Gastroesophageal sphincter (tissue), 4 donors: ENCODE results near the gene MTUS2. TPM values are rescaled to one million over a fixed set of nuclear protein-coding genes. Genes with fewer than 3 reads are reported as not detected.
"Not testable (repeated sequence)": the region's sequence is repeated elsewhere in the genome, so short reads cannot be mapped to it uniquely, and the experiment has no call there.

ENCODE experiments used
- ATAC-seq: fragments of 150-250 bp; one replicate; pipeline ENCODE4 v1.9.1; 2016; ENCODE audit warnings: mild to moderate bottlenecking, moderate library complexity
- H3K27ac ChIP-seq, 4 donors: fragments of 200-600 bp; sonication (generic) in 3 of 4; 1 replicate in 3 of 4; 2 replicates in 1 of 4; pipeline ENCODE4 v1.5.1; 2016 to 2019
- H3K27me3 ChIP-seq: fragments of 200-600 bp; sonication (generic); one replicate; pipeline ENCODE4 v1.5.1; 2019
- H3K36me3 ChIP-seq, 2 donors: fragments of 200-600 bp; sonication (generic); one replicate each; pipeline ENCODE4 v1.5.1; 2019; ENCODE audit warnings: control low read depth in 1 of 2
- H3K4me1 ChIP-seq, 3 donors: fragments of 200-600 bp; sonication (generic); 1 replicate in 2 of 3; 2 replicates in 1 of 3; pipeline ENCODE4 v1.5.1; 2016 to 2019; ENCODE audit warnings: control low read depth in 2 of 3
- H3K4me3 ChIP-seq, 2 donors: fragments of 200-600 bp; sonication (generic); one replicate each; pipeline ENCODE4 v1.5.1; 2019; ENCODE audit warnings: mild to moderate bottlenecking in 1 of 2, moderate library complexity in 1 of 2
- H3K9me3 ChIP-seq, 3 donors: fragments of 200-600 bp; sonication (generic); one replicate each; pipeline ENCODE4 v1.5.1; 2017 to 2019; ENCODE audit warnings: control low read depth in 2 of 3
- EP300 ChIP-seq: sonication (generic); formaldehyde crosslinking; IDR thresholded peaks from one replicate; pipeline ENCODE4 v1.6.1; 2017; ENCODE audit warnings: antibody characterized with exemption, mild to moderate bottlenecking
- POLR2A ChIP-seq, 2 donors: fragments of 450-650 bp; IDR thresholded peaks; one replicate each; pipeline ENCODE4 v1.6.1; 2017; ENCODE audit warnings: antibody characterized with exemption in 2 of 2, mild to moderate bottlenecking in 2 of 2, moderate library complexity in 1 of 2
- POLR2AphosphoS5 ChIP-seq: sonication (generic); formaldehyde crosslinking; IDR thresholded peaks from one replicate; pipeline ENCODE4 v1.6.1; 2017; ENCODE audit warnings: antibody characterized with exemption
- WGBS, 2 donors: methylation state at CpG; one replicate each; pipeline ENCODE4 v1.1.5; 2018; ENCODE audit warnings: low coverage in 1 of 2; 5-methylcytosine and 5-hydroxymethylcytosine counted together
- total RNA-seq, 4 donors: library from RNA; depleted of rRNA; stranded (reverse); fragments of >200 nt; gene quantifications; one replicate each; pipeline ENCODE4 v1.1.0, GENCODE V29; 2016
- TF ChIP-seq, protein P1 (sequence below), 4 experiments: fragments of 200-600 bp in 2 of 4; fragments of 450-650 bp in 2 of 4; sonication (generic) in 1 of 4; IDR thresholded peaks; one replicate each; pipeline ENCODE4 v1.5.1; 2017 to 2019; ENCODE audit warnings: antibody characterized with exemption in 4 of 4, mild to moderate bottlenecking in 2 of 4, moderate library complexity in 2 of 4

MTUS2 gene
- total RNA-seq, 4 donors from 2014 or later = 0.67 to 36.7 (median 18.4) TPM

DNA sequence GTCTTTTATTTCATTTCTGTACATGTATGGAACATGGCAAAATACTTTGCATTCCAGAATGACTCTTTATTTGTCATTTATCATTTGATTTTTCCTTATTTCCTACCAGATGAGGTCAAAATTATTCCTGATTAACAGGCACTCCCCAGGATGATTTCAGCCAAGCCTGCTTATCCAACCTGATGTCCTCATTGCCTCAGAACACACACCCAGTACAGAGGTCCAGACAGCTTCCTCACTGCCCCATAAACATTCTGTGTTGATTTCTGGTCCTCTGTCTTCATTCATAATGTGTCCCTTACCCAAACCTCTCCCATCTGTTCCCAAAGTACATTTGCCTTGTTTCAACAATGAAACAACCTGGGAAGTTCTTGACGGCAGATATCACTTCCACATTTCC, 367.4 kb downstream of the MTUS2 start:
- TF ChIP-seq, protein P1, sequence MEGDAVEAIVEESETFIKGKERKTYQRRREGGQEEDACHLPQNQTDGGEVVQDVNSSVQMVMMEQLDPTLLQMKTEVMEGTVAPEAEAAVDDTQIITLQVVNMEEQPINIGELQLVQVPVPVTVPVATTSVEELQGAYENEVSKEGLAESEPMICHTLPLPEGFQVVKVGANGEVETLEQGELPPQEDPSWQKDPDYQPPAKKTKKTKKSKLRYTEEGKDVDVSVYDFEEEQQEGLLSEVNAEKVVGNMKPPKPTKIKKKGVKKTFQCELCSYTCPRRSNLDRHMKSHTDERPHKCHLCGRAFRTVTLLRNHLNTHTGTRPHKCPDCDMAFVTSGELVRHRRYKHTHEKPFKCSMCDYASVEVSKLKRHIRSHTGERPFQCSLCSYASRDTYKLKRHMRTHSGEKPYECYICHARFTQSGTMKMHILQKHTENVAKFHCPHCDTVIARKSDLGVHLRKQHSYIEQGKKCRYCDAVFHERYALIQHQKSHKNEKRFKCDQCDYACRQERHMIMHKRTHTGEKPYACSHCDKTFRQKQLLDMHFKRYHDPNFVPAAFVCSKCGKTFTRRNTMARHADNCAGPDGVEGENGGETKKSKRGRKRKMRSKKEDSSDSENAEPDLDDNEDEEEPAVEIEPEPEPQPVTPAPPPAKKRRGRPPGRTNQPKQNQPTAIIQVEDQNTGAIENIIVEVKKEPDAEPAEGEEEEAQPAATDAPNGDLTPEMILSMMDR (IDR thresholded peaks at IDR 0.05) = no peak
- TF ChIP-seq EP300 (no peak), POLR2A (IDR thresholded peaks at IDR 0.05) (no peak), POLR2AphosphoS5 (no peak)

DNA sequence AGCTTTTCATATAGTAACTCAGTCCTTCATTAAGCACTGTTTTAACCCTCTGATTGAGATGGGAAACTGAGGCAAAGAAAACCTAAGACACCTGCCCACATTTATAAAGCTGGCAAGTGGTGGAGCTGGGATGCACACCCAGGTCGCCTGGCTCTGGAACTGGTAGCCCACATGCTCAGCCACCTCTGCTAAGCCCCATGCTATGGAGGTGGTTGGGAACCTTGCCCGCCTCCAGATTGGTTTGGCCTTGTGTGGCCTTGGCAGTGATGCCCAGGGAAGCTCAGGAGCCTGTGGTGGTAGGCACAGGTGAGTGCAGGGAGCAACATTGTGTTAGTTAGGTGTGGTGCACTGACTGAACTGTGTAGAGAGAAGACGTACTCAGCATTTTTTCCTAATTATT, 370.2 kb downstream of the MTUS2 start:
- ATAC-seq = no peak
- H3K36me3 ChIP-seq = no peaks in the 10 kb centered on the region
- H3K4me3 ChIP-seq = no peak overlapping the region
- TF ChIP-seq, protein P1 (IDR thresholded peaks at IDR 0.05) = no peak
- TF ChIP-seq POLR2A (IDR thresholded peaks at IDR 0.05) = no peak
- no peak for TF ChIP-seq POLR2AphosphoS5
- TF ChIP-seq EP300 = no peak
- no peaks in the 10 kb centered on the region for H3K27me3 ChIP-seq
- WGBS, 2 donors = 100% methylated on average over 1 of the region's 3 CpGs
- no peaks in the 10 kb centered on the region for H3K4me1 ChIP-seq
- H3K27ac ChIP-seq = no peak overlapping the region
- peaks cover 0 to 12% (median 0%) of the 10 kb centered on the region in 3 donors for H3K9me3 ChIP-seq

More for the DNA sequence above, 367.4 kb downstream of the MTUS2 start:
- Histone ChIP-seq H3K27me3 (no peaks in the 10 kb centered on the region), H3K4me3 (no peak overlapping the region), H3K9me3 (peaks cover 0 to 25% (median 0%) of the 10 kb centered on the region in 3 donors), H3K4me1 (no peaks in the 10 kb centered on the region), H3K27ac (no peak overlapping the region), H3K36me3 (no peaks in the 10 kb centered on the region)
- 78 to 100% methylated on average over 1 of the region's 1 CpG for WGBS, 2 donors
- ATAC-seq = no peak

DNA sequence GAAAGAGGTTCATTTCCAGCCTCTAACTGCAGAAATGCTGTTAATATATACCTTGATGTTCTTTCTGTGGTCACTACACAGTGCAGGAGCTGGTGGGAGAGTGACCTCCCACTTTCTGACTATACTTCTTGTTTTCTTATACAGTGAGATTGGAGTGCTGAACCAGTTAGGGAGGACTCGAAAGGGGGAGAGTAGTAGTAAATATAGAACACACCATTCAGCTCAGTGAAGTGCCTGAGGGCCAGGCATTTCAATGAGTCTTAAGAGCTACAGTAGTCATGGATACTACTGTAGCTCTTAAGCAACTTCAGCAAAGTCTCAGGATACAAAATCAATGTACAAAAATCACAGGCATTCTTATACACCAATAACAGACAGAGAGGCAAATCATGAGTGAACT, 372.9 kb downstream of the MTUS2 start:
- Histone ChIP-seq H3K4me1 (no peaks in the 10 kb centered on the region), H3K36me3 (no peaks in the 10 kb centered on the region), H3K4me3 (no peak overlapping the region), H3K27me3 (no peaks in the 10 kb centered on the region), H3K9me3 (peaks cover 0 to 3% (median 0%) of the 10 kb centered on the region in 3 donors), H3K27ac (no peak overlapping the region)
- no peak for TF ChIP-seq POLR2AphosphoS5
- TF ChIP-seq EP300 = no peak
- TF ChIP-seq POLR2A (IDR thresholded peaks at IDR 0.05) = no peak
- TF ChIP-seq, protein P1 (IDR thresholded peaks at IDR 0.05) = no peak
- WGBS, 2 donors = 60 to 67% methylated on average over 1 of the region's 1 CpG
- no peak for ATAC-seq

DNA sequence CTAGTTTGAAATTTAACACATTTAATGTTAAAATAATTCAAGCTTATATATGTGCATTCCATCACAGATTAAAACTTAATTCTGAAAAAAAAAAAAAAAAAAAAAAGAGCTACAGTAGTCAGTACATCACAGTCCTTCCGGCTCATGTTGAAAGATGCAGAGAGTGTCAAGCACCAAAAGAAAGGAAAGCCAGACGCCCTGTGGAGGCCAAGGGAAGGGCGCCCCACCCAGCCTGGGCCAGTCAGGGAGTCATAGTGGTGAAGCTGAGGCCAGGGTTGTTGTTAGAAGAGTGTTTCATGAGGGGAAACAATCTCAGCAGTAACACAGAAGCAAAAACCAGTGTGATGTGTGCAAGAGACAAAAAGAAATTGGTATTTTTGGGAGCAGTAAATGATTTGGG, 375.3 kb downstream of the MTUS2 start:
- Histone ChIP-seq H3K27ac (no peak overlapping the region), H3K4me3 (no peak overlapping the region), H3K9me3 (peaks cover 0 to 9% (median 0%) of the 10 kb centered on the region in 3 donors), H3K4me1 (no peaks in the 10 kb centered on the region), H3K36me3 (no peaks in the 10 kb centered on the region), H3K27me3 (no peaks in the 10 kb centered on the region)
- TF ChIP-seq POLR2AphosphoS5 (no peak), POLR2A (IDR thresholded peaks at IDR 0.05) (no peak), EP300 (no peak)
- TF ChIP-seq, protein P1 (IDR thresholded peaks at IDR 0.05) = no peak
- WGBS, 2 donors = 50 to 57% methylated on average over 3 of the region's 3 CpGs
- ATAC-seq = no peak

DNA sequence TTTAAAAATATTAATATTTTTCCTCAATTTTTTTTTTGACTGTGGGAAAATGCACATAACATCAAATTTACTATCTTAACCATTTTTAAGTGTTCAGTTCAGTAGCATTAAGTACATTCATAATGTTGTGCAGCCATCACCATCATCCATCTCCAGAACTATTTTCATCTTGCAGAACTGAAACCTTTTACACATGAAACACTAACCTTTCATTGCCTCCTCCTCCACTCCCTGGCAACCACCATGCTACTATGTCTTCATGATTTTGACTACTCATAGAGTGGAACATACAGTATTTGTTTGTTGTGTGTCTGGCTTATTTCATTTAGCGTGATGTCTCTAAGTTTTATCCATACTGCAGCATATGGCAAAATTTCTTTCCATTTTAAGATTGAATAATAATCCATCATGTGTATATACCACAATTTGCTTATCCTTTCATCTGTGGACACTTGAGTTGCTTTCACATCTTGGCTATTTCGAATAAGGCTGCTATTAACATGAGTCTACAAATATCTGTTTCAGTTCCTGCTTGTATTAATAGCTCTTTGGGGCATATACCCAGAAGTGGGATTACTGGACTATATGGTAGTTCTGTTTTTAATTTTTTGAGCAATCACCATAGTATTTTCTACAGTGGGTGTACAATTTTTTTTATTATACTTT, 376.4 kb downstream of the MTUS2 start:
- Histone ChIP-seq H3K9me3 (peaks cover 0 to 9% (median 0%) of the 10 kb centered on the region in 3 donors), H3K27ac (no peak overlapping the region), H3K4me1 (no peaks in the 10 kb centered on the region), H3K36me3 (no peaks in the 10 kb centered on the region), H3K4me3 (no peak overlapping the region), H3K27me3 (no peaks in the 10 kb centered on the region)
- WGBS, 2 donors = 79 to 80% methylated on average over 2 of the region's 2 CpGs
- ATAC-seq = no peak
- TF ChIP-seq EP300 (no peak), POLR2A (IDR thresholded peaks at IDR 0.05) (no peak), POLR2AphosphoS5 (no peak)
- TF ChIP-seq, protein P1 (IDR thresholded peaks at IDR 0.05) = no peak

DNA sequence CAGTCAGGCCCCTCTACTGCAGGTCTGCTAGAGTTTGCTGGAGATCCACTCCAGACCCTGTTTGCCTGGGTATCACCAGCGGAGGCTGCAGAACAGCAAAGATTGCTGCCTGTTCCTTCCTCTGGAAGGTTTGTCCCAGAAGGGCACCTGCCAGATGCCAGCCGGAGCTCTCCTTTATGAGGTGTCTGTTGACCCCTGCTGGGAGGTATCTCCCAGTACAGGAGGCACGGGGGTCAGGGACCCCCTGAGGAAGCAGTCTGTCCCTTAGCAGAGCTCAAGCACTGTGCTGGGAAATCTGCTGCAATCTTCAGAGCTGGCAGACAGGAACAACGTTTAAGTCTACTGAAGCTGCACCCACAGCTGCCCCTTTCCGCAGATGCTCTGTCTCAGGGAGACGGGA, 382.6 kb downstream of the MTUS2 start:
- not testable (repeated sequence) for ATAC-seq, H3K27me3 ChIP-seq, H3K4me1 ChIP-seq, H3K27ac ChIP-seq, H3K4me3 ChIP-seq, H3K36me3 ChIP-seq
- peaks cover 0 to 26% (median 0%) of the 10 kb centered on the region in 3 donors for H3K9me3 ChIP-seq
- WGBS, 2 donors = 80% methylated on average over 2 of the region's 6 CpGs; no CpG with 5 or more reads in 1 of the 2 donors
